NOMO-1 treated with DMSO at 0.1 percent for 48 hours (cell line): ENCODE data around the gene KIF1B.
"Not testable (repeated sequence)": the region's sequence is repeated elsewhere in the genome, so short reads cannot be mapped to it uniquely, and the experiment has no call there.

ENCODE experiments used
- DNase-seq: peaks from one replicate; lab custom pipeline; 2025; ENCODE audit not compliant: unreplicated experiment; lab: John Stamatoyannopoulos, UW

The KIF1B gene

GRCh38 chr1:10189659-10190058 is 20.7 kb upstream of the KIF1B start:
- DNase-seq, result peak; percentile 47

GRCh38 chr1:10192263-10192662 is 18.1 kb upstream of the KIF1B start:
- no peak for DNase-seq

- no peak for DNase-seq
Observed at GRCh38 chr1:10193288-10193687, 17.1 kb upstream of the KIF1B start.

- no peak for DNase-seq
Observed at GRCh38 chr1:10195570-10195969, 14.8 kb upstream of the KIF1B start.

DNA sequence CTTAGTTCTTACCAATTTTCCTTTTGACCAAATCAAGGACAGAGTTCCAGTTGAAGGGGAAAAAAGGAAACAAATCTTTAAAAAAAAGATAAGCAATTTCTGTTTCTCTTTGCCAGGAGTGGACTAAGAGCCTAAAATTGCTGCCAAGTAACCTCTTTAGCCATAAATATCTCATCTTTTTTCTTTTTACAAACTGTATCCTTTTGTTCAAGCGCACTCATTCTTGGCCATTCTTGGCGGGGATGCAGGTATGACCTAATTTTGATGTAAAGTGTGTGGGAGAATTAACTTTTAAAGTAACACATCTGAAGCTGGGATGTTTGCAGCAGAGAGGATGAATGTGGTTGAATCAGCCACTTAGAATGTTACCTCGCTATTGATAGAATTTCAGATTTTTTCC is 13.4 kb upstream of the KIF1B start:
- no peak for DNase-seq

- DNase-seq, result no peak
Observed at GRCh38 chr1:10200620-10201019, 9.8 kb upstream of the KIF1B start.

DNA sequence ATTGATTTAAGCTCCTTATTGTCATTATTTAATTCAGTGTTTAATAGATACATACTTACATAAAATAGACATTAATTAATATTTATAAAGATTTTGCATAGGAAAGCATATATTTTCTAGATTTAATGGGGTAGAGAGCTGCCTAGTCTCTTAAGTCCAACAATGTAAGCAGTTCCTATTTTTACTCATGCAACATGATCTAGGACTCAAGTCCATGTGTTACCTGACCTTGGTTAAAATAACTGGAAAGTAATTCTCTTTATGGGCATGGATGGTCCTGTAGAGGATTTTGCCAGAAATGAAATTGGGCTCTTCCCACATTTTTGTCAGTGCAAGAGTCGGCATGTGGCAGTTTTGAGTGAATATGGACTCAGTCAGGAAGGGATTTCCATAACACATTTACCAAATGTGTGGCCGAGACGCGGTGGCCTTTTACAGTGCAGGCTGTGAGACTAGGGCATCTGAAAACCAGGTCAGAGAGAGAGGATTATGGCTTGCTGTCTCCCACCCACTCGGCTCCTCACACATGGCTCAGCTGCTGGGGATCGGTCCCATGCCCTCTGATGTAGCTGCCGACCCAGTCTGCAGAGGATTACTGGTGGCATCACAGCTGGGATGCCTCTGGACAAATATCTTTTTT is 6.2 kb upstream of the KIF1B start:
- DNase-seq, result no peak

- not testable (repeated sequence) for DNase-seq
Observed at GRCh38 chr1:10205206-10205605, 5.2 kb upstream of the KIF1B start.

DNA sequence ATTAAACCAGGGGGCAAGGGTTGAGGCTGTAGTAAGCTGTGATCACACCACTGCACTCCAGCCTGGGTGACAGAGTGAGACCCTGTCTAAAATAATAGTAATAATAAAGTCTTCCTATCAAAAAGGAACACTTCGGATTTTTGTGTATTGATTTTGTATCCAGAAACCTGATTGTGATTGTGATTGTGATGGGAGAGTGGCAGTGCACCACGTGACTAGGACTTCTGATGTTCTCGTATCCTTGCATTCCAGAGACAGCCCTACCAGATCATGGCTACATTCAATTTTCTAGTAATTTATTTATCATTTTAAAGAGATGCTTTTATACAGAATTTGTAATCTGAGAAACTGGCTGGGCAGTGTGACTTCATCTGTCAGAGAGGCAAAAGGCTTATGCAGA is 2.6 kb upstream of the KIF1B start:
- DNase-seq, result no peak

DNA sequence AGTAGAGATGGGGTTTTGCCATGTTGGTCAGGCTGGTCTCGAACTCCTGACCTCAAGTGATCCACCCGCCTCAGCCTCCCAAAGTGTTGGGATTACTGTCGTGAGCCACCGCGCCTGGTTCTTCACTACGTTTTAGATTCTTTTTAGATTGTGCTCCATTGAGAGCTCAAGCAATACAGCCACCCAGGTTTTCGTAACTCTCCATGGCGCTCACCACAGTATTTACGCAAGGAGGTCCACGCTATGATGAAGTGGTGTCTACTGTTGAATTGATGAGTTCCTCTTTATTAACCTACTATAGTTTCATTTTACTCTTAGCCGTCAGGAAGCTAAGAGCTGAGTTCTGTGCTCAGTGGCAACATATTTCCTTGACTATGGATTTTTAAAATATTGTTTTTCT is 1.8 kb upstream of the KIF1B start:
- DNase-seq, result peak; percentile 90

DNA sequence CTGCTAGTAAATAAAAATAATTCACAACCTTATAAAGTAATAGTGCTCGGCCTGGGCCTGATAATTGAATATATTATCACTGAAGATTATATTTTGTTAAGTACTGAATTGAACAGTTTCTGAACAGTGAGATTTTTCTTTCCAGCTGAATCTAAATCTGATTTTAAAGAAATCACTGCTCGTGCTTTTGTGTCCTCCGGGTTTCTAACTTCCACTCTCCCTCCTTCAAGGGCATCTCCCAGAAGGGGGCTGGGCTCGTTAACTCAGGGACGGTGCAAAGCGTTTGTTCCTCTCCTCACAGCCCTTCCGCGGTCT is 823 bp upstream of the KIF1B start:
- no peak for DNase-seq

- no peak for DNase-seq
Observed at GRCh38 chr1:10210841-10211804, 753 bp downstream of the KIF1B start.

DNA sequence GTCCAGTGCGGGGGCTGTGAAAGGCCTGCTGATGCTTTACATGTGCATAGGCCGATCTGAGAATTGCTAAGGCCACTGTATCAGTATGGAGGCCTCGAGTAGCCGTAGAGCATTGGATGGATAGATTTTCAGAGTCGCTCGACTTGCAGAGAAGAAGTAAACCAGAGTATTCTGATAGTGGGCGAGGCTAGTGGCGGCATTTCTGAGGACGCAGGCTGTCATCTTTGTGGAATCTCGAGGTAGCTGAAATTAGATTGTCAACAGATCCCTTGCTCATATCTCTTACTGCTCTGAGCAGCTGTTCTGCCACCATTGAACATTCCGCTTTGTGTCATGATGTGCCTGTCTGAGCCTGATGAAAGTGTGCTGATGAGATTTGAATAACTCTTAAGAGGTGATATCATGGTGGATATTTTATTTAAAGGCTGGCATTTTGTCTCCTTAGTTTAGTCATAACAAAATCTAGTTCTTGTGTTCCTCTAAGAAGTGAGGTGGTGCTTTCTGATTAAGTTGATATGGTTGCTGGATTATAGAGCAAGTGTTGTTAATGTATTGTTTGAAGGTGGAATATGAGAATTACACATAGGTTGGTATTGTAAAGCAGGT is 1.5 kb downstream of the KIF1B start:
- DNase-seq, result no peak

- no peak for DNase-seq
Observed at GRCh38 chr1:10212476-10212875, 2.1 kb downstream of the KIF1B start.

DNA sequence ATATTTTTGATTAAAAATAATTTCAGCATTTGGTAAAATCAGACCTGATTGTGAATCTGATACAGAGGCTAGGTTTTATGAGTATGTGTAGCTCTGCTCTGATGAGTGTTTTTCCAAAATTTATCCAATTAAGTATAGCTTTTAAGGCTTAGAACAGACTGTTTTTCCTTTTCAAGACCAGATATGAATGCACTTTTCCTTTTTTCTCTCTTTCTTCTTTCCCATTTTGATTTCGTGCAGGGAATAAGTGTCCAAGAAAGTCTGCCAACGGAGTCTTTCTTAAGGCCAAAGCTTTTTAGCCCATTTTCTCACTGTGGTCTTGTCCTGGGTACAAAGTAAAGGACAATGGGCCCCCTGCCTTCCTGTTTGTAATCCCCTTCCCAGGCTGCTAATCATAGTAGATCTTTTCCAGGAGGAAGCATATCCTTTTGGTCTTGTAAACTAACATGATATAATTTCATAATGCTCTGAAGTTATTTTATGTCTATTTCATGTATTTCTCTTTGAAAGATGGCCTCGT is 2.9 kb downstream of the KIF1B start:
- DNase-seq, result no peak

GRCh38 chr1:10216090-10216749 is 5.8 kb downstream of the KIF1B start:
- DNase-seq, result no peak

DNA sequence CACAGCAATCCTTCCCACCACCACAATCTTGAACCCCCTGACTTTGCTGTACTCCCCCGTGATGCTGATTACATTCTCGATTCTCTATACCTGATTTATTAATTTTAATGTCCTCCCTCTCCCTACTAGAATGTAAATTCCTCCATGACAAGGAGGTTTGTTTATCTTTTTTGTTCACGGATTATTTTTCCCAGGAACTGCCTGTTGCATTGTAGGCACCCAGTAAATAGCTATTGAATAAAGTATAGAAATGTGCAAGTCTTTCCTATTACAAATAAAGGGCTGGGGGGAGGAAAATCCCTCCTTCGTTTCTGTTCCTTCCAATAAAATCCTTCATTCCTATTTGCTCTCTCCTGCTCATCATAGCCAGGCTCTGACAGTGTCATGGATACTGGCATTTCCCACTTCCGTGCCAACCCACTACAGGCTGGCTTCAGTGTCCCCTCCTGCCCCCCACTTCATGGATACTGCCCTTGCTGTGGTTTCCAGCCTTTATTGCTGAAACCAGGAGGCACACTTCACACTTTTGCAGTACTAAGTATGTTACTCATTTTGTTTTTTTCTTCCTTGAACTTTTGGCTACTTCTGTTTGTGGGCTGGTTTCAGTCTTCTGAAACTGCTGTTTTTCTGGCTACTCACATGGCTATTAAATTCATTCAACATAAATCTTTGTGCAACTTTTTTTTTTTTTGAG is 7.5 kb downstream of the KIF1B start:
- peak; percentile 39 for DNase-seq

- no peak for DNase-seq
Observed at GRCh38 chr1:10220200-10220599, 9.8 kb downstream of the KIF1B start.

GRCh38 chr1:10220657-10221056 is 10.3 kb downstream of the KIF1B start:
- DNase-seq, result not testable (repeated sequence)

GRCh38 chr1:10225573-10225972 is 15.2 kb downstream of the KIF1B start:
- DNase-seq, result no peak

DNA sequence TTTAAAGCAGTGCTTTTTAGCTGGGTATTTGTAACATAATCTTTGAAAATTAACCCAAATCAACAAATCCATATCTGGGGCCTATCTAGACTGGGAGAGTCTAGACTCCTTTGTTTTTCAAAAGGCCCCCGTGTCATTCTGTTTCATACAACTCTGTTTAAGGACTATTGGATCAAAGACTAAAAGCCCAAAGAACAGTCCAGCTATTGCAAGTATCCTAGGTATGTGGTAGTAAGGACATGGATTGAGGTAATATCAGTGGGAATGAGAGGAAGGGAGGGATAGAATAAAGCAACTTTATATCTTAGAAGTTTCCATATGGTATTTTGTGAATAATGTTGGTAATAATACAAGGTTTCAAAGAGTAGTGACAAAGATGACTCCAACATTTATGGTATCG is 18.2 kb downstream of the KIF1B start:
- DNase-seq, result no peak
